ENCODE results near the gene LIMCH1.
"Not testable (repeated sequence)": the region's sequence is repeated elsewhere in the genome, so short reads cannot be mapped to it uniquely, and the experiment has no call there.

The LIMCH1 gene

GRCh38 chr4:41701983-41702382, 164.0 kb downstream of the LIMCH1 start:
- Histone ChIP-seq H3K36me3 (ENCODE audit: insufficient read depth, low read length) (no peaks in the 10 kb centered on the region), H3K4me3 (no peak overlapping the region), H3K9me3 (ENCODE audit: low read depth, low read length) (no peaks in the 10 kb centered on the region), H3K9ac (ENCODE audit: insufficient read length) (no peak overlapping the region), H3K27ac (no peak overlapping the region)
- no peak for DNase-seq (ENCODE audit: low read depth, low spot score)
- TF ChIP-seq POLR2AphosphoS5 (IDR thresholded peaks at IDR 0.05; ENCODE audit: borderline replicate concordance, low read depth, low read length) (no peak), FOXP2 (optimal IDR thresholded peaks at IDR 0.05; ENCODE audit: control extremely low read depth, extremely low read length, insufficient read depth) (no peak), EZH2 (IDR thresholded peaks at IDR 0.05) (no peak)

DNA sequence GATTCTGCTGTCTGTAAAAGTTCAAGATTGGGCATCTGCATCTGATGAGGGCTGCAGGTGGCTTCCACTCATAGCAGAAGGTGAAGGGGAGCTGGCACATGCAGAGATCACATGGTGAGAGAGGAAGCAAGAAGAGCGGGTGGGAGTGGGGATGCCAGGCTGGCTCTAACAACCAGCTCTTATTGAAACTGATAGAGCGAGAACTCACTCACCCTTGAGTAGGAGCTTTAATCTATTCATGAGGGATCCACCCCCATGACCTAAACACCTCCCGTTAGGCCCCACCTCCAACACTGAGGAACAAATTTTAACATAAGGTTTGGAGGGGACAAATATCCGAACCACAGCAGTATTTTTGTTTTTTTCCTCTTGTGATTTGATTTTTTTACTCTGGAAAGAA, 164.8 kb downstream of the LIMCH1 start:
- no peak for DNase-seq (ENCODE audit: low read depth, low spot score)
- no peak overlapping the region for H3K4me3 ChIP-seq
- TF ChIP-seq EZH2 (IDR thresholded peaks at IDR 0.05) (no peak), POLR2AphosphoS5 (IDR thresholded peaks at IDR 0.05; ENCODE audit: borderline replicate concordance, low read depth, low read length) (no peak), FOXP2 (optimal IDR thresholded peaks at IDR 0.05; ENCODE audit: control extremely low read depth, extremely low read length, insufficient read depth) (no peak)
- no peak overlapping the region for H3K27ac ChIP-seq
- H3K9me3 ChIP-seq (ENCODE audit: low read depth, low read length): no peaks in the 10 kb centered on the region
- H3K9ac ChIP-seq (ENCODE audit: insufficient read length): no peak overlapping the region
- no peaks in the 10 kb centered on the region for H3K36me3 ChIP-seq (ENCODE audit: insufficient read depth, low read length)

- DNase-seq (ENCODE audit: low read depth, low spot score): no peak
- H3K9me3 ChIP-seq (ENCODE audit: low read depth, low read length): no peaks in the 10 kb centered on the region
- no peaks in the 10 kb centered on the region for H3K36me3 ChIP-seq (ENCODE audit: insufficient read depth, low read length)
- H3K9ac ChIP-seq (ENCODE audit: insufficient read length): no peak overlapping the region
- H3K27ac ChIP-seq: no peak overlapping the region
- TF ChIP-seq FOXP2 (optimal IDR thresholded peaks at IDR 0.05; ENCODE audit: control extremely low read depth, extremely low read length, insufficient read depth) (no peak), EZH2 (IDR thresholded peaks at IDR 0.05) (no peak), POLR2AphosphoS5 (IDR thresholded peaks at IDR 0.05; ENCODE audit: borderline replicate concordance, low read depth, low read length) (no peak)
- no peak overlapping the region for H3K4me3 ChIP-seq
Observed at GRCh38 chr4:41703785-41704184, 165.8 kb downstream of the LIMCH1 start.

DNA sequence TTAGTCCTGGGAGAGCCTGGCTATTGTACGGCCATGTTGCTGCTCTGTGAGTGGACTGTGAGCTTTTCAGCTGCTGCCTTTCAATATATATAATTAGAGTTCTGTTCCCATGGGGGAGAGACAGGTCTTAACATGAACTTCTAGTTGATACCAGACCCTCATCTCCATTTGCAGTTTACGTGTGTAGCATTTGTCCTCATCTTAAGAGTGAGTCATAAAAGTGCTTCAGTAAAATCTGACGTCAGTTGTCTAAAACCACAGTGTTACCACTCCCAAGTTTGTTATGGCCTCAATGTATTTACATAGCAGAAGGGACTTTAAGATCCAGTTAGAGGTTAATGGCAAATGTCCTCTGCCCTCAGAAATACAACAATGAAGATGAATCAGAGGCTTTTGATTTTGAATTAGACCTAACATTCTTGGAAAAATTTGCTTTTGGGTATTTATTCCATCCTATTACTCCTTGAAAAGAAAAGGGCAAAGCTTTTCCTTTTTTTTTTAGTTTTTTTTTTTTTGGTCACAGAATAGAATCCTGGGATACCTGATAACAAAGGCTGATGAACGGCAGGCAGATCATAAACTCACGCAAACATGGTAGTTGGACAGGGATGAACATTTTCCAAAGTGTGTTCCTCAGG, 172.0 kb downstream of the LIMCH1 start:
- no peak overlapping the region for H3K4me3 ChIP-seq
- DNase-seq (ENCODE audit: low read depth, low spot score): no peak
- TF ChIP-seq POLR2AphosphoS5 (IDR thresholded peaks at IDR 0.05; ENCODE audit: borderline replicate concordance, low read depth, low read length) (no peak), FOXP2 (optimal IDR thresholded peaks at IDR 0.05; ENCODE audit: control extremely low read depth, extremely low read length, insufficient read depth) (no peak), EZH2 (IDR thresholded peaks at IDR 0.05) (no peak)
- H3K27ac ChIP-seq: no peak overlapping the region
- H3K9ac ChIP-seq (ENCODE audit: insufficient read length): no peak overlapping the region
- no peaks in the 10 kb centered on the region for H3K36me3 ChIP-seq (ENCODE audit: insufficient read depth, low read length)
- no peaks in the 10 kb centered on the region for H3K9me3 ChIP-seq (ENCODE audit: low read depth, low read length)

- DNase-seq (ENCODE audit: low read depth, low spot score); H3K9ac ChIP-seq (ENCODE audit: insufficient read length); H3K4me3 ChIP-seq; H3K36me3 ChIP-seq (ENCODE audit: insufficient read depth, low read length); H3K27ac ChIP-seq; H3K9me3 ChIP-seq (ENCODE audit: low read depth, low read length): not testable (repeated sequence)
Observed at GRCh38 chr4:41711654-41712053, 173.7 kb downstream of the LIMCH1 start.

DNA sequence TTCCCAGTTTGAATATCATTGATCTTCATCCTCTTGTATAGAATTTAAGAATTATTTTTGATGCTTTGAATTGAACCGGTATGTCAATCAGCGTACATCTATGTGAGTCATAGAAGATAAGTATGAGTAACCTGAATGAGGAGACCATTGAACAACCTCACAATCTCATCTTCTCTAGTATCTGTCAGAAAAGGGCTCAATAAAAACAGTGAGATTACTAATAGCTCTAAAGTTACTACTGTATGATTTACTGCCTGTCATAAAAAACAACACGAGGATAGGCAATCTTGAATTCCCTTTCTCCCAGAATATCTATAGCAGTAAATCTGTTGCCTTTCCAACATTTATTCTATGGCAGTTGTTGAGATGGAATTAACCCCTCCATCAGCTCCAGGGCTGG, 174.5 kb downstream of the LIMCH1 start:
- Histone ChIP-seq H3K36me3 (ENCODE audit: insufficient read depth, low read length) (no peaks in the 10 kb centered on the region), H3K27ac (no peak overlapping the region), H3K4me3 (no peak overlapping the region), H3K9me3 (ENCODE audit: low read depth, low read length) (no peaks in the 10 kb centered on the region), H3K9ac (ENCODE audit: insufficient read length) (no peak overlapping the region)
- no peak for TF ChIP-seq FOXP2 (optimal IDR thresholded peaks at IDR 0.05; ENCODE audit: control extremely low read depth, extremely low read length, insufficient read depth)
- no peak for DNase-seq (ENCODE audit: low read depth, low spot score)

DNA sequence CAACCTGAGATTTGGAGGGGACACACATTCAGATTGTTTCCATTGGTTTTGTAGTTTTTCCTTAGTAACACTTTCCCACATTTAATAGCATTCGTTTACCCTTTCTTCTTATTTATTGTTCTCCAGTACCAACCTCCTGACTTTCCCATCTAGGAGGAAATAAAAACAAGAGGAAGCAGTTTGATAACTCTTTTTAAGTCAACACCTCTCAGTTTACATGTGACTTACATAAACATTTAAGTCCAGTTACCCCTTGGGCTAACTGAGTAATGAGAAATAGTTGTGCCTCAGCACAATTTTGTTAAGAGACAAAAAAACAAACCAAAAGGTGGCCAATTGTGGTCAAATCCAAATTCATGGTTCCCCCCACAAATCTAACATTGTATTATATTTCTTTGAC, 175.8 kb downstream of the LIMCH1 start:
- Histone ChIP-seq H3K9me3 (ENCODE audit: low read depth, low read length) (no peaks in the 10 kb centered on the region), H3K4me3 (no peak overlapping the region), H3K36me3 (ENCODE audit: insufficient read depth, low read length) (no peaks in the 10 kb centered on the region), H3K27ac (no peak overlapping the region), H3K9ac (ENCODE audit: insufficient read length) (no peak overlapping the region)
- DNase-seq (ENCODE audit: low read depth, low spot score): no peak
- no peak for TF ChIP-seq FOXP2 (optimal IDR thresholded peaks at IDR 0.05; ENCODE audit: control extremely low read depth, extremely low read length, insufficient read depth)
- TF ChIP-seq EZH2 (IDR thresholded peaks at IDR 0.05): no peak
- no peak for TF ChIP-seq POLR2AphosphoS5 (IDR thresholded peaks at IDR 0.05; ENCODE audit: borderline replicate concordance, low read depth, low read length)

GRCh38 chr4:41714364-41715000, 176.5 kb downstream of the LIMCH1 start:
- Histone ChIP-seq H3K9ac (ENCODE audit: insufficient read length) (no peak overlapping the region), H3K27ac (no peak overlapping the region), H3K36me3 (ENCODE audit: insufficient read depth, low read length) (no peaks in the 10 kb centered on the region), H3K9me3 (ENCODE audit: low read depth, low read length) (no peaks in the 10 kb centered on the region), H3K4me3 (no peak overlapping the region)
- DNase-seq (ENCODE audit: low read depth, low spot score): no peak
- TF ChIP-seq EZH2 (IDR thresholded peaks at IDR 0.05): no peak
- TF ChIP-seq FOXP2 (optimal IDR thresholded peaks at IDR 0.05; ENCODE audit: control extremely low read depth, extremely low read length, insufficient read depth): no peak
- TF ChIP-seq POLR2AphosphoS5 (IDR thresholded peaks at IDR 0.05; ENCODE audit: borderline replicate concordance, low read depth, low read length): no peak

GRCh38 chr4:41715155-41715554, 177.2 kb downstream of the LIMCH1 start:
- Histone ChIP-seq H3K9ac (ENCODE audit: insufficient read length) (no peak overlapping the region), H3K27ac (no peak overlapping the region), H3K9me3 (ENCODE audit: low read depth, low read length) (no peaks in the 10 kb centered on the region), H3K4me3 (no peak overlapping the region), H3K36me3 (ENCODE audit: insufficient read depth, low read length) (no peaks in the 10 kb centered on the region)
- TF ChIP-seq FOXP2 (optimal IDR thresholded peaks at IDR 0.05; ENCODE audit: control extremely low read depth, extremely low read length, insufficient read depth) (no peak), POLR2AphosphoS5 (IDR thresholded peaks at IDR 0.05; ENCODE audit: borderline replicate concordance, low read depth, low read length) (no peak), EZH2 (IDR thresholded peaks at IDR 0.05) (no peak)
- DNase-seq (ENCODE audit: low read depth, low spot score): no peak
